HG02938 (cell line): Measurements from ENCODE around the gene PRSS38.
"Not testable (repeated sequence)": the region's sequence is repeated elsewhere in the genome, so short reads cannot be mapped to it uniquely, and the experiment has no call there.

Experiments used
- ATAC-seq: cut with Tn5 transposase; IDR thresholded peaks from one replicate; pipeline ENCODE4 v1.9.1; 2021; ENCODE audit warnings: mild to moderate bottlenecking, moderate library complexity; ENCODE audit not compliant: unreplicated experiment

PRSS38 gene

DNA sequence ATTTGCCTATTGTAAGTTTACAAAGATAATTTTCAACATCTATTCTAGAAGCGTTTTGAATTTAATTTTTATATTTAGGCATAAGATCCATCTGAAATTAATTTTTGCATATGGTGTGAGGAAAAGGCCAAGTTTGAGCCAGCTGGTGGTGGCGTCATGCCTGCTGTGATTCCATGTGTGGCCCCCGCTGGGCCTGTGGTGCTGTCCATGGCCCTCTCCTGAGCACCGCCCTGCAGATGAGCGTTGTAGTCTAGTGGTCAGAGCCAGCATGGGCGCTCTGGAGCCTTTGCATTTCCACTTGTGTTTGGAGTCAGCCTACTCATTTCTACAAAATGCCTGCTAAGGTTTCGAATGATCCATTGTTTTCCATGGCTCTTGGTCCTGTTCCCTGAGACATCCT lies 22.7 kb downstream of the PRSS38 start:
- ATAC-seq = no peak

DNA sequence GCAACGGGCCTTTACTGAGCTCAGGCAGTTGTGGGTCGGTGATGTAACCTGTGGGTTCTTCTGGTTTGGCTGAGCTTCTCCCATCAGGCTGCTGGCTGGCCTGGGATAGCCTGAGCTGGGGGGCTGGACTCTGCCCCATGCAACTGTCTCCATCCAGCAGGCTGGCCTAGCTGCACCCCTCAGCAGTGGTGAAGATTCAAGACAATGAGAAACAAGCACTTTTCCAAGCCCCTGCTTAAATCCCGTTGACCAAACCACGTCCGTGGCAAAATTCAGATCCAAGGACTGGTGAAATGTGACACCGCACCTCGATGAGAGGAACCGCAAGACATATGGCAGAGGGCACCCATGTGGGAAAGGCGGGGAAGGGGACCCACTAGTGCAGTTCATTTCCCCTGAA lies 25.6 kb downstream of the PRSS38 start:
- ATAC-seq = no peak

DNA sequence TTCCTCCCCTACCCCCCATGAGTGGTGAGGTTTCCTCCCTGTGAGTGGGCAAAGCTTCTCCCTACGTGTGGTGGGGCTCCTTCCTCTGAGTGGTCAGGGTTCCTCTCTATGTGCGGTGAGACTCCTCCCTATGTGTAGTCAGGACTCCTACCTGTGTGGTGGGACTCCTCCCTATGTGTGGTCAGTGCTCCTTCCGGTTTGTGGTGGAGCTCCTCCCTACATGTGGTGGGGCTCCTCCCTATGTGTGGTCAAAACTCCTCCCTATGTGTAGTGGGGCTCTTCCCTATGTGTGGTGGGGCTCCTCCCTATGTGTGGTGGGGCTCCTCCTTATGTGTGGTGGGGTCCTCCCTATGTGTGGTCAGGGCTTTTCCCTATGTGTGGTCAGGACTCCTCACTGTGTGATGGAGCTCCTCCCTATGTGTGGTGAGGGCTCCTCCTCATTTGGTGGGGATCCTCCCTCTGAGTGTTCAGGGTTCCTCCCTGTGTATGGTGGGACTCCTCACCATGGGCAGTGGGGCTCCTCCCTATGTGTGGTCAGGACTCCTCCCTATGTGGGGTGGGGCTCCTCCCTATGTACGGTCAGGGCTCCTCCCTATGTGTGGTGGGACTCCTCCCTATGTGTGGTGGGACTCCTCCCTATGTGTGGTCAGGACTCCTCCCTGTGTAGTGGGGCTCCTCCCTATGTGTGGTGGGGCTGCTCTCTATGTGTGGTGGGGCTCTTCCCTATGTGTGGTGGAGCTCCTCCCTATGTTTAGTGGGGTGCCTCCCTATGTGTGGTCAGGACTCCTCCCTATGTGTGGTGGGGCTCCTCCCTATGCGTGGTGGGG lies 29.1 kb downstream of the PRSS38 start:
- ATAC-seq = no peak

DNA sequence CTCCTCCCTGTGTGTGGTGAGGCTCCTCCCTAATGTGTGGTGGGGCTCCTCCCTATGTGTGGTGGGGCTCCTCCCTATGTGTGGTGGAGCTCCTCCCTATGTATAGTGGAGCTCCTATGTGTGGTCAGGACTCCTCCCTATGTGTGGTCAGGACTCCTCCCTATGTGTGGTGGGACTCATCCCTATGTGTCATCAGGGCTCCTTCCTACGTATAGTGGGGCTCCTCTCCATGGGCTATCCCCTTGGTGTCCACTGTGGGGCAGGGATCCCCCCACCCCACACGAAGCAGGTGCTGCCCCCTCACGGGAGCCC lies 29.6 kb downstream of the PRSS38 start:
- no peak for ATAC-seq

DNA sequence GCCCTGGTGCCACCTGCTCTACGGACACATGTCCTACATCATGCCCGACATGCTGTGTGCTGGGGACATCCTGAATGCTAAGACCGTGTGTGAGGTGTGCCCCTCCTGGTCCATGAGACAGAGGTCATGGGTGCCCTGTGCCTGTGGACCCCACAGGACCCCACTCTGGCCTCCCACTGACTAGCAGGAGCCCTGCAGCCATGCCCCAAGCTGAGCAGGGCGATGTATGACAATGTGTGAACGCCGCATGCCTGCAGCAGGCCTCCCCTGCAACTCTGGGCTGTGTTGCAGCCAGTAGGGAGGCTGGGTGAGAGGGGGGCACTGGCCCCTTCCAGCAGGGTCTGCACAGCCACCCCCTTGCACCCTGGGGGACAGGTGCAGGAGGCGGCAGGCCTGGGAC lies 30.0 kb downstream of the PRSS38 start:
- ATAC-seq = no peak

DNA sequence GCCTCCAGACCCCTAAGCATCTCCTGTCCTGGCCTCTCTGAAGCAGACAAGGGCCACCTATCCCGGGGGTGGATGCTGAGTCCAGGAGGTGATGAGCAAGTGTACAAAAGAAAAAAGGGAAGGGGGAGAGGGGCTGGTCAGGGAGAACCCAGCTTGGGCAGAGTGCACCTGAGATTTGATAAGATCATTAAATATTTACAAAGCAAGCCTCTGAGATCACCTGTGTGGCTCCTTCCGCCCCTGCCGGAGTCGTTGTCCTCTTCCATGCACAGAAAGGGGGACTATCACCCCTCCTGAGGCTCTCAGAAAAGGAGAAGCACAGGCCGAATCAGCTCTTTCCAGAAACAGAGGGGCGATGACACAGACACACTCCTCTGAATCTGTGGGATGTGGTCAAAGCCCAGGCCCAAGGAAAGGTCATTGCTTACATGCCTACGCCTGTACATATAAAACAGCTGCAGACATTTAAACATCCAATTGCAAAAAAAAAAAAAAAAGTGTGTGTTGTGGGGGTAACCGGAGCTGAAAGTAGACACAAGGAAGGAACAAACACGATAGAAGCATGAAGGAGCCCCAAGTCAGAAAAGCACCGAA lies 30.9 kb downstream of the PRSS38 start:
- no peak for ATAC-seq

DNA sequence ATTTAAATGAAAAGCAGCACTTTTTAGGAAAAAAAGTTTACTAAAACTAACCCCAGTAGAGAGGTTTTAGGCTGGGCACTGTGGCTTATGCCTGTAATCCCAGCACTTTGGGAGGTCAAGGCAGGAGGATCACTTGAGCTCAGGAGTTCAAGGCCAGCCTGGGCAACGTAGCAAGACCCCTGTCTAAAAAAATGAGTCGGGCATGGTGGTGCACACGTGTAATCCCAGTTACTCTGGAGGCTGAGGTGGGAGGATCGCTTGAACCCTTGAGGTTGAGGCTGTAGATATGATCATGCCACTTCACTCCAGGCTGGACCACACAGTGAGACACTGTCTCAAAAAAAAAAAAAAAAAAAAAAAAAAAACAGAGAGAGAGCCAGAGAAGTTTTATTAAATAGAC lies 31.6 kb downstream of the PRSS38 start:
- ATAC-seq = not testable (repeated sequence)

DNA sequence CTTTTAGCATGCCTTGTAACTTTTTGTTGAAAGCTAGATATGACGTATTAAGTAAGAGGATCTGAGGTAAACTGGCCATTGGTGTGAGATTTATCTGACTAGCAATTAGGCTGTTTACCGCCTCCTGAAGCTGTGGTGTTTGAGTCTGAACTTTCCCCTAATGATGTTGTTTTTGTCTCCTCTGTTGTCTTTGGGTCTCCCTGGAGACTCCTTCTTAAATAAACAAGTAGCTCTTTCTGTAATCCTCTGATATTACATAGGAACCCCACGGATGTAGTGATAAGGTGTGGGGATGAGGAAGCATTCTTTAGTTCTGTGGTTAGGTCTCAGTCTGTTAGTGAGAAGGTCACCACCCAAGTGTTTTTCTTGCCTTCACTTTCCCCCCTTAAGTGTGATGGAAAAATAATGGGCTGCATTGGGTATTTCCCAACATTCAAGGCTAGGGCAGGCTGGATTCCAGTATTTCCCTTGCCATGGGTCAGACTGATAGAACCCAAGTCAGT lies 33.0 kb downstream of the PRSS38 start:
- ATAC-seq = no peak

DNA sequence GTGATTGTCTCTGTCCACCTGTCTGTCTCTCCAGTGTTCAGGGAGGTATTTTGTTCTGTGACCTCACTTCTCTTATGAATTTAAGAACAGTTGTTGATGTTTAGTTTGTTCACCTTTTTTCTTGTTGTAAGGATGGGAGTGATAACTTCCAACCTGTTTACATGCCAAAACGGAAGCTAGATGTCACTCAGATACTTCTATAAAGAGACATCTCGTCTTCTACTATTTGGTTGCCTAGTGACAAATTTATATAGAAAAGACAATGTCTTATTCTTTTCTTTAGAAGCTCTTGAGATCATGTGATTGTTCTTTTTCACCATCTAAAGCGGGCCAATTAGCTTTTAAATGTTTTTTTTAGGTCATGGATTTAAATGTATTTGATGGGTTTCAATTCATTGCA lies 33.8 kb downstream of the PRSS38 start:
- no peak for ATAC-seq

DNA sequence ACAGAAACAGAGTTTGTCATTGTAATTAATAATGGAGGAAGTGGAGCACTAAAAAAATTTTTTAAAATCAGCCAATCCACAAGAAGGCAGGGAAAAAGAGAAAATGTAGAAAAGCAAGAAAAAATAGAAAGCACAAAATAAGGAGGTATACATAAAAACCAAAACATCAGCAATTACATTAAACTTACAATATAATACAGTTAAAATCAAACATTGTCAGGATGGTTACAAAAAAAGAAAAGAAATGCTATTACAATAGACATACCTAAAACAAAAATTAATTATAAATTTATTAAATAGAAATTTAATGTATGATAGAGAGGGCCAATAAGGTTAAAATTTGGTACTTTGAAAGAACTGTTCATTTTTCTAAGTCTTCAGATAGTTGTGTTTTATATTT lies 38.7 kb downstream of the PRSS38 start:
- no peak for ATAC-seq

DNA sequence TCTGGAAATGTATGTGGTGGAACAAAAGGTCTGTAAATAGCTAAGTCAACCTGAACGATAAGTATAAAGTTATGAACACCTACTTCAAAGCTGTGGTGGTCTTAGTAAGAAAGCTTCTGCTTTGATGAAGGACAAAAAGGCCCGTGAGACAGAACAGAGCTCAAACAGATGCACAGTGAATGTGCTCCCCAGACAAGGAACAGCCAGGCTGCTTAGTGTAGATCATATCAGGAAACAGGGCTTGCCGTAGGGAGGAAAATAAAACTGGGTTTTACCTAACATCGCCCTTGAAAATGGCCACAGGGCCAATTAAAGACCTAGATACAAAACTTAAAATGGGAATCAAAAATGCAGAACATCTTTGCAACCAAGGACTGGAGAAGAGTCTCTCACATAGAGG lies 40.2 kb downstream of the PRSS38 start:
- ATAC-seq = no peak

DNA sequence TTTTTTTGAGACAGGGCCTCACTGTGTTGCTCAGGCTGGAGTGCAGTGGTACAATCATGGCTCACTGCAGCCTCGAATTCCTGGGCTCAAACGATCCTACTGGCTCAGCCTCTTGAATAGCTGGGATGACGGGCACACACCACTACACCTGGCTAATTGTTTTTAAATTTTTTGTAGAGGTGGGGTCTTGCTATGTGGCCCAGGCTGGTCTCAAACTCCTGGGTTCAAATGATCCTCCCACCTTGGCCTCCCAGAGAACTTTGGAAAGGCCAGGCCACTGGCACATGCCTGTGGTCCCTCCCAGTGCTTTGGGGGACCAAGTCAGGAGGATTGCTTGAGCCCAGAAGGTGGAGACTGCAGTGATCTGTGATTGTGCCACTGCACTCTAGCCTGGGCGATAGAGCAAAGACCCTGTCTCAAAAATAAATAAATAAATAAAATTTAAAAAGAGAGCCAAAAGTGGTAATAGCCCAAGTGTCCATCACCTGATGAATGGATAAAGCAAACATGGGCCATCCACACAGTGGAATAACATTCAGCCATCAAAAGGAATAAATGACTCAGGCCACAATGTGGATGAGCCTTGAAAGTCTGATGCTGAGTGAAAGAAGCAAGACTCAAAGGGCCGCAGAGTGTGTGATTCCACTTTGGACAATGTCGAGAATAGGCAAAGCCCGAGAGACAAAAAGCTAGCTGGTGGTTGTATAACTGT lies 40.8 kb downstream of the PRSS38 start:
- no peak for ATAC-seq

DNA sequence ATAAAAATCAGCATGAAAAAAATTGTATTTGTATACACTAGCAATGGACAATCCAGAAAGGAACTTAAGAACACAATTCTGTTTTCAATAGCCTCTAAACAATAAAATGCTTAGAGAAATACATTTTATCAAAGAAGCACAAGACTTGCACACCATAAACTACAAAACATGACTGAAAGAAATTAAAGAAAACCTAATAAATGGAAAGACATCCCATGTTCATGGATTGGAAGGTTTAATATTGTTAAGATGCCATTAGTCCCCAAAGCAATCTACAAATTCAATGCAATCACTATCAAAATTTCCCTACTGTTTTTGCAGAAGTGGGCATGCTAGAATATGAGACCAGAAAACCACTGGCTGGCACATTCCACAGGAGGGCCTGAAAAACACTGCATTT lies 49.4 kb downstream of the PRSS38 start:
- ATAC-seq = no peak

DNA sequence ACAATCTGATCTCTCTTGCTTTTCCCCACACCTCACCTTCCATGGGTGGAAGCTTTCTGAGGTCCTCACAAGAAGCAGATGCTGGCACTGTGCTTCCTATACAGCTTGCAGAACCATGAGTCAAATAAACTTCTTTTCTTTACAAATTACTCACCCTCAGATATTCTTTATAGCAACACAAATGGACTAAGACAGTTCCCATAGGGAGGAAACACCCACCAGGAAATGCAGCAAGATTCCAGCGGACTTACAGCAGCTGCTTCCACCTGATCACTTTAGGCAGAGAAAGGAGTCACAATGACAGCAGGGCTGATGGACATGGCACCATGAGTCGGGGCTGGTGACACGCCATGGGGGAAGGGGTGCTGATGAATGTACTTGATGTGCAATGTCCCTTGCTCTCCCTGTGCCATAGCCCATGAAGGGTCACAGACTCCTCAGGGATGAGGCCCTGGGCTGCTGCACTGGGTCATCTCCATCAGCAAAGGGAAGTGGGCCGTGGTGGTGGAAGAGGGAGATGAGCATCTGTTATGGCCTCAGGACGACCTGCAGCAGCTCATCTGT lies 53.9 kb downstream of the PRSS38 start:
- no peak for ATAC-seq

DNA sequence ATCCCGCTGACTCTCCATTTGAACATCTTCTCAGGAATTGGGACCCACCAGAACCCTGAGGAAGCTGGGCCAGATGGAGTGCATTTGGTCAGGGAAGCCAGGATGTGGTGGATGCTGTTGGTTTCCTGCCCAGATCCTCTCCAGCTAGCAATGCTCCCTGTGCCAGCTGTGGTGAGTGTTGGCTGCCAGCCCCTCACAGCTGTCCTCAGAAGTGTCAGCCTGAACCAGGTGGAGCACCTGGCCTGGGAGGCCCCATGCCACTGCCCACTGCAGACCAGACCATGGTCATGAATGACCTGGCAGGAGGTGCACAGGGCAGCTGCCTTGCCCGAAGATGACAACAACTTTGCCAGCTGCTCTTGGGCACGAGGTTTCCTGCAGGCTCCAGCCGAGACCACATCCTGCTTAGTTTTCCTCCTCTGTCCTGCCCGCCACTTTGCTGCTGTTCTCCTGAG lies 54.4 kb downstream of the PRSS38 start:
- no peak for ATAC-seq

DNA sequence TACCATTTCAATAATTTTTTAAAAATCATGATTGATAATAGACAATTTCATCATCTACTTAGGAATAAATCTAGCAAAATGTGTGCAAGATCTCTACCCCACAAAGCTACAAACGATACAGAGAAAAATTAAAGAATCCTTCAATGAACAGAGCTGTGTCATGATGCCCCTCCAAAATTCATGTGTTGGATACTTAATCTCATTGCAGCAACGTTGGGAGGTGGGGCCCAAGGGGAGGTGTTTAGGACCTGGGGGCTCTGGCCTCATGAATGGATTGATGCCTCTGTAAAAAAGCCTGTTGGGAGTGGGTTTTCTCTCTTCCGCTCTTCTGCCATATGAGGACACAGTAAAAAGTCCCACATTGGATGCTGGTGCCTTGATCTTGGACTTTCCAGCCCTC lies 54.9 kb downstream of the PRSS38 start:
- no peak for ATAC-seq

DNA sequence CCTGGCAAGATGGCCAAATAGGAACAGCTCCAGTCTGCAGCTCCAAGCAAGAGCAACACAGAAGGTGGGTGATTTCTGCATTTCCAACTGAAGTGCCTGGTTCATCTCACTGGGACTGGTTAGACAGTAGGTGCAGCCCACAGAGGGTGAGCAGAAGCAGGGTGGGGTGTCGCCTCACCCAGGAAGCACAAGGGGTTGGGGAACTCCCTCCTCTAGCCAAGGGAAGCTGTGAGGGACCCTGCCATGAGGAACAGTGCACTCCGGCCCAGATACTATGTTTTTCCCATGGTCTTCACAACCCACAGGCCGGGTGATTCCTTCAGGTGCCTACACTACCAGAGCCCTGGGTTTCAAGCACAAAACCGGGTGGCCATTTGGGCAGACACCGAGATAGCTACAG lies 56.4 kb downstream of the PRSS38 start:
- not testable (repeated sequence) for ATAC-seq

DNA sequence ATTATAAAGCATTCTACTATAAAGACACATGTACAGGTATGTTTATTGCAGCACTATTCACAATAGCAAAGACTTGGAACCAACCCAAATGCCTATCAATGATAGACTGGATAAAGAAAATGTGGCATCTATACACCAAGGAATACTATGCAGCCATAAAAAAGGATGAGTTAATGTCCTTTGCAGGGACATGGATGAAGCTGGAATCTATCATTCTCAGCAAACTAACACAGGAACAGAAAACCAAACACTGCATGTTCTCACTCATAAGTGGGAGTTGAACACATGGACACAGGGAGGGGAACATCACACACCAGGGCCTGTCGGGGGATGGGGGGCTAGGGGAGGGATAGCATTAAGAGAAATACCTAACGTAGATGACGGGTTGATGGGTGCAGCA lies 62.3 kb downstream of the PRSS38 start:
- ATAC-seq = not testable (repeated sequence)

DNA sequence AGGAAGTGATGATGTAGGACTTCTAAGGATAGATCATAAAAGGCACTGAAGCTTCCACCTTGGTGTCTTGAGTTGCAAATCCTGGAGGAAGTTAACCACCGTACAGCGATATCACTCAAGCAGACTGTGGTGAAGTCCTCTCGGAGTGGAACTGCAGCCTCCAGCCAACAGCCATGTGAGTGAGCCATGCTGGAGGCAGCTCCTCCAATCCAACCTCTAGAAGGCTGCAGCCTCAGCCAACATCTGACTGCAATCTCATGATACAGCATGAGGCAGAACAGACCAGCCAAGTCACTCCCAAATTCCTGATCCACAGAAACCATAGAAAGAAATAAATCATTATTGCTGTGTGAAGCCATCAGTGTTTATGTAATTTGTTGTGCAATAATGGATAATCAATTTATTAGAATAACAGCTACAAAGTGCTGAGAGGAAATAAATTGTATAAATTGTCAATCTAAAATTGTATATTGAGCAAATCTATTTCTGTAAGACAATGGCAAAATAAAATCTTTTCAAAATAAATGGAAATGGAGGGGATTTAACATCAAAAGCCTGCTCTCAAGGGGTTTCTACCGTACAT lies 65.0 kb downstream of the PRSS38 start:
- ATAC-seq = no peak

DNA sequence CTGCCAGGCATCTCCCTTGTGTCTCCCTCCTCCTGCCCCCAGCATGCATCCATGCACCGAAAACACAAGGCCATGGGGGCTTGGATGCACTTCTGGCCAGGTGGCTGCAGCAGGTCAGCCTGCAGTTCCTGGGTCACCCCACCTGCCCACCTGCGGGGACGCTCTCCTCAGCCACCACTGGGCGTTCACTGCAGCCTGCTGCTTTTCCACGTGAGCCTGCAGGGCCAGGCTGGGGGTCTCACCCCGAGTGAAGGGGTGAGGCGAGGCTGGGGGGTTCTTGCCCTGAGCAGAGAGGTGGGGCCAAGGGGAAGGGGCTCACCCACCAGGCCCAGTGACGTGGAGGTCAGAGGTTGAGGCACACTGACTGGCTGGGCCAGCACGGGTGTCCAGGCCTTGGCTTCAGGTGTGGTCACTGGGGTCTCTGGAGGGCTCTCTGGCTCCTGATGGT lies 67.6 kb downstream of the PRSS38 start:
- ATAC-seq = no peak

DNA sequence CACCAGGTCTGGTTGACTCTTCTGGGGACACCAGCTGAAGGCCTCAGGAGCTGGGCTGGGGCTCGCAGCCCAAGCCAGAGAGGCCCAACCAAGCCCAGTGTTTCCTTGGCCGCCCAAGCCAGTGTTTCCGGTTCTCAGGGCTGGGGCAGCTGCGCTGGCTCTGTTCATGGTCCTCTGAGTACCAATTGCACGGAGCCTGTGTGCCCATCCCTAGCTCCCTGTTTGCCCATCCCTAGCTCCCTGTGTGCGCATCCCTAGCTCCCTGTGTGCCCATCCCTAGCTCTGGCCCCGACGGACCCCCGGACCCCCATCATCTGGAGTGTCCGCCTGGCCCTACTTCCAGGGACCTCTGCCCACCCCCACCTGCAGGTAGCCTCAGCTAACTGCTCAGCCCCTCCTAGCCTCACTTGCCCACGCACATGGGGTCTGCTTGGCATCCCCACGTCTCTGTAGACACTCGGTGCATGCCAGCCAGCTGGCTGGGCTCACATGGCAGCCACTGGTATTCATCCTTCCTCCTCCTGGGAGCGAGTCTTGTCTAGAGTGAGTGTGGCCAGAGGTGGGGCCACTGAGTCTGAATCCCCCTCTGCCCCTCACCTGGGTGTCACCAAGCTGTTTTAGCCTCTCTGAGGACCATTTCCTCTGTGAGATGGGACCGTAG lies 68.3 kb downstream of the PRSS38 start:
- no peak for ATAC-seq
